SW 1271 (cell line): ENCODE measurements around the gene HIVEP3.
"Not testable (repeated sequence)": the region's sequence is repeated elsewhere in the genome, so short reads cannot be mapped to it uniquely, and the experiment has no call there.

Experiments used
- DNase-seq, 2 experiments: peaks; one replicate each; lab custom pipeline; 2025; lab: John Stamatoyannopoulos, UW

HIVEP3 gene

GRCh38 chr1:41558761-41559171, 360.0 kb downstream of the HIVEP3 start:
- no peak for DNase-seq

GRCh38 chr1:41557751-41558455, 360.8 kb downstream of the HIVEP3 start:
- DNase-seq, result no peak

- DNase-seq, result not testable (repeated sequence)
Measured at GRCh38 chr1:41554746-41555145, 364.0 kb downstream of the HIVEP3 start.

GRCh38 chr1:41547781-41548560, 370.8 kb downstream of the HIVEP3 start:
- DNase-seq, result no peak

- no peak for DNase-seq
Measured at GRCh38 chr1:41547336-41547735, 371.4 kb downstream of the HIVEP3 start.

GRCh38 chr1:41546833-41547135, 371.9 kb downstream of the HIVEP3 start:
- no peak for DNase-seq

GRCh38 chr1:41545996-41546832, 372.5 kb downstream of the HIVEP3 start:
- no peak for DNase-seq

GRCh38 chr1:41542196-41542930, 376.4 kb downstream of the HIVEP3 start:
- DNase-seq, result no peak

GRCh38 chr1:41541592-41541952, 377.1 kb downstream of the HIVEP3 start:
- DNase-seq, result no peak

- no peak for DNase-seq
Measured at GRCh38 chr1:41540886-41541591, 377.7 kb downstream of the HIVEP3 start.

GRCh38 chr1:41539999-41540398, 378.7 kb downstream of the HIVEP3 start:
- DNase-seq, result no peak

GRCh38 chr1:41539418-41539805, 379.3 kb downstream of the HIVEP3 start:
- DNase-seq, result no peak

- peak in 1 of 2 experiments; percentile 2 for DNase-seq
Measured at GRCh38 chr1:41538741-41539417, 379.8 kb downstream of the HIVEP3 start.

- no peak for DNase-seq
Measured at GRCh38 chr1:41537788-41538351, 380.9 kb downstream of the HIVEP3 start.

- no peak for DNase-seq
Measured at GRCh38 chr1:41537251-41537650, 381.5 kb downstream of the HIVEP3 start.

- no peak for DNase-seq
Measured at GRCh38 chr1:41536361-41536802, 382.3 kb downstream of the HIVEP3 start.

- DNase-seq, result no peak
Measured at GRCh38 chr1:41535716-41536115, 383.0 kb downstream of the HIVEP3 start.

- no peak for DNase-seq
Measured at GRCh38 chr1:41535276-41535675, 383.4 kb downstream of the HIVEP3 start.

GRCh38 chr1:41534181-41535076, 384.3 kb downstream of the HIVEP3 start:
- no peak for DNase-seq

- DNase-seq, result no peak
Measured at GRCh38 chr1:41533731-41534080, 385.0 kb downstream of the HIVEP3 start.
